HepG2 (cell line): ENCODE data around the gene KDR. TPM values are rescaled to one million over a fixed set of nuclear protein-coding genes. Genes with fewer than 3 reads are reported as not detected.

ENCODE experiments used
- ATAC-seq: fragments of 200-7000 bp; cut with Tn5 transposase; 3 replicates; pipeline ENCODE4 v1.9.1; 2020; ENCODE audit warnings: mild to moderate bottlenecking, moderate library complexity
- BruUV-seq: library from RNA; stranded (reverse); fragments of 400-500 nt; replicated peaks from 2 replicates; lab custom pipeline; 2021; lab: Mats Ljungman, UMichigan
- CTCF ChIA-PET: fragments of 300-600 bp; formaldehyde crosslinking; extraction: SDS; loops from one replicate; lab custom pipeline; 2021; ENCODE audit warnings: low total read pairs, inconsistent platforms, low intra/inter-chr PET ratio; lab: Yijun Ruan, JAX
- POLR2A ChIA-PET: fragments of 350-600 bp; sonication (Branson Sonifier 250); formaldehyde crosslinking; loops from one replicate; lab custom pipeline; 2020; ENCODE audit warnings: antibody characterized with exemption, inconsistent platforms; lab: Yijun Ruan, JAX
- DNase-seq: peaks from one replicate; pipeline ENCODE4 v3.0.0-alpha.2; 2015; ENCODE audit warnings: low spot score
- FAIRE-seq: peaks from 3 replicates; lab custom pipeline; 2011; peaks lifted over from hg19 to GRCh38; lab: Jason Lieb, UNC
- H2AFZ ChIP-seq: one replicate; pipeline ENCODE4 v1.6.1; 2011; ENCODE audit warnings: low read length, inconsistent platforms
- H3K27ac ChIP-seq: fragments of 300-600 bp; 3 replicates; pipeline ENCODE4 v1.8.0; 2011; ENCODE audit warnings: mixed run types, mild to moderate bottlenecking, mixed read lengths, low read length, inconsistent platforms; ENCODE audit not compliant: insufficient read depth; ENCODE audit errors: extremely low read length
- H3K27me3 ChIP-seq, 2 experiments: fragments of 200-600 bp in 1 of 2; 2 replicates in 1 of 2; 3 replicates in 1 of 2; pipeline versions ENCODE4 v1.6.0 to v1.8.0; 2011; ENCODE audit warnings: low read length in 2 of 2, mild to moderate bottlenecking in 2 of 2, moderate library complexity in 2 of 2, inconsistent platforms in 1 of 2; ENCODE audit not compliant: insufficient read depth in 2 of 2, control insufficient read depth in 1 of 2
- H3K36me3 ChIP-seq, 2 experiments: fragments of 200-600 bp in 1 of 2; replicated peaks in 1 of 2; 2 replicates in 1 of 2; 3 replicates in 1 of 2; pipeline versions ENCODE4 v1.5.1 to v1.8.0; 2011; ENCODE audit warnings: low read length in 2 of 2, inconsistent platforms in 1 of 2; ENCODE audit not compliant: insufficient read depth in 2 of 2, control insufficient read depth in 1 of 2
- H3K4me1 ChIP-seq: 2 replicates; pipeline ENCODE4 v1.5.1; 2012; ENCODE audit warnings: low read length, inconsistent platforms; ENCODE audit not compliant: insufficient read depth
- H3K4me2 ChIP-seq: 2 replicates; pipeline ENCODE4 v1.6.0; 2011; ENCODE audit warnings: low read depth, low read length, inconsistent platforms
- H3K4me3 ChIP-seq, 3 experiments: fragments of 200-600 bp in 1 of 3; sonication (generic), shearing (Covaris generic) in 1 of 3; replicated peaks in 1 of 3; 2 replicates each; pipeline ENCODE4 v1.5.1; 2011 to 2016; ENCODE audit warnings: low read length in 3 of 3, inconsistent platforms in 2 of 3, low read depth in 2 of 3, mild to moderate bottlenecking in 2 of 3, control low read depth in 1 of 3, mixed read lengths in 1 of 3; ENCODE audit not compliant: insufficient read depth in 1 of 3
- H3K79me2 ChIP-seq: one replicate; pipeline ENCODE4 v1.6.1; 2011; ENCODE audit warnings: low read length, inconsistent platforms; ENCODE audit not compliant: insufficient read depth
- H3K9ac ChIP-seq: 2 replicates; pipeline ENCODE4 v1.6.0; 2011; ENCODE audit warnings: mild to moderate bottlenecking, low read depth, low read length, inconsistent platforms; ENCODE audit not compliant: insufficient read depth
- H3K9me3 ChIP-seq: 2 replicates; pipeline ENCODE4 v1.5.1; 2012; ENCODE audit warnings: mild to moderate bottlenecking, low read length
- H4K20me1 ChIP-seq: 2 replicates; pipeline ENCODE4 v1.6.0; 2011; ENCODE audit warnings: inconsistent platforms, mild to moderate bottlenecking, low read length, moderate library complexity; ENCODE audit not compliant: insufficient read depth
- ATF7-NPFF ChIP-seq: sonication (generic); formaldehyde crosslinking; IDR thresholded peaks from 2 replicates; pipeline ENCODE4 v1.8.1; 2023; ENCODE audit warnings: mild to moderate bottlenecking, low read depth, missing genetic modification reagents, moderate library complexity
- CEBPG ChIP-seq: IDR thresholded peaks from 2 replicates; pipeline ENCODE4 v1.6.1; 2016
- FOXA3 ChIP-seq: IDR thresholded peaks from 2 replicates; pipeline ENCODE4 v1.6.1; 2016; ENCODE audit warnings: missing genetic modification reagents, missing compliant biosample characterization
- GATA4 ChIP-seq: sonication (generic); IDR thresholded peaks from 2 replicates; pipeline ENCODE4 v1.6.1; 2016; ENCODE audit warnings: antibody characterized with exemption, low read depth, borderline replicate concordance
- MYNN ChIP-seq: sonication (generic); formaldehyde crosslinking; IDR thresholded peaks from 2 replicates; pipeline ENCODE4 v1.4.0; 2020; ENCODE audit warnings: mild to moderate bottlenecking, low read depth, missing genetic modification reagents
- NRL ChIP-seq: sonication (generic); formaldehyde crosslinking; IDR thresholded peaks from 2 replicates; pipeline ENCODE4 v1.5.0; 2020; ENCODE audit warnings: missing genetic modification reagents, mild to moderate bottlenecking, moderate library complexity, borderline replicate concordance
- PHF20 ChIP-seq: sonication (generic); formaldehyde crosslinking; IDR thresholded peaks from 2 replicates; pipeline ENCODE4 v1.5.0; 2020; ENCODE audit warnings: mild to moderate bottlenecking, missing genetic modification reagents
- WGBS: methylation state at CpG from one replicate; pipeline ENCODE4 v1.1.6; 2017; ENCODE audit warnings: low lambda C conversion rate; 5-methylcytosine and 5-hydroxymethylcytosine counted together
- in situ Hi-C: cut with HindIII; loops from 2 replicates; pipeline ENCODE4 v1.10.0; 2017; ENCODE audit warnings: low pct_unique_long_range_greater_than_20kb; ENCODE audit not compliant: extremely low pct_ligation_motif_present
- intact Hi-C: fragments of 100-400 bp; cut with micrococcal nuclease; formaldehyde crosslinking; loops from one replicate; pipeline ENCODE4 v1.10.0; 2022; ENCODE audit not compliant: unreplicated experiment
- polyA plus RNA-seq, 8 experiments: library from polyadenylated mRNA; depleted of rRNA in 3 of 8; stranded (reverse) in 7 of 8; unstranded in 1 of 8; fragments of >200 nt; fragmentation: Illumina TruSeq in 4 of 8; extraction: Trizol in 4 of 8; gene quantifications; 2 replicates each; pipeline versions ENCODE4 v1.2.1 to v1.2.3, GENCODE V29; 2011 to 2016; ENCODE audit warnings: low read depth in 4 of 8, missing spikeins in 1 of 8, mixed read lengths in 1 of 8; ENCODE audit not compliant: insufficient read depth in 1 of 8
- total RNA-seq, 5 experiments: library from RNA; depleted of rRNA; stranded (reverse); fragments of >200 nt; fragmentation: Illumina TruSeq; extraction: Trizol; gene quantifications; 2 replicates each; pipeline ENCODE4 v1.2.3, GENCODE V29; 2016; ENCODE audit warnings: low read depth in 1 of 5
- TF ChIP-seq, protein P1 (sequence below): IDR thresholded peaks from 2 replicates; pipeline ENCODE4 v1.6.1; 2016; ENCODE audit warnings: low read depth
- TF ChIP-seq, protein P2 (sequence below): sonication (generic); formaldehyde crosslinking; IDR thresholded peaks from 2 replicates; pipeline ENCODE4 v1.4.0; 2020; ENCODE audit warnings: mild to moderate bottlenecking, missing genetic modification reagents
- TF ChIP-seq, protein P3 (sequence below), 2 experiments: sonication (generic) in 1 of 2; formaldehyde crosslinking in 1 of 2; IDR thresholded peaks; 2 replicates each; pipeline versions ENCODE4 v1.5.1 to v1.6.1; 2011 to 2020; ENCODE audit warnings: borderline replicate concordance in 1 of 2, low read depth in 1 of 2, low read length in 1 of 2, mild to moderate bottlenecking in 1 of 2, missing genetic modification reagents in 1 of 2, moderate library complexity in 1 of 2
- TF ChIP-seq, protein P4 (sequence below): sonication (generic); formaldehyde crosslinking; conservative IDR thresholded peaks from 2 replicates; pipeline ENCODE4 v1.4.0; 2020; ENCODE audit warnings: missing genetic modification reagents
- TF ChIP-seq, protein P5 (sequence below): sonication (generic); formaldehyde crosslinking; IDR thresholded peaks from 2 replicates; pipeline ENCODE4 v1.4.0; 2020; ENCODE audit warnings: missing genetic modification reagents, borderline replicate concordance

The KDR gene
- total and polyA plus RNA-seq, 2 of the 13 experiments (the other 11 are each of a cell fraction or from before 2014, with no cell fraction given): not detected

DNA sequence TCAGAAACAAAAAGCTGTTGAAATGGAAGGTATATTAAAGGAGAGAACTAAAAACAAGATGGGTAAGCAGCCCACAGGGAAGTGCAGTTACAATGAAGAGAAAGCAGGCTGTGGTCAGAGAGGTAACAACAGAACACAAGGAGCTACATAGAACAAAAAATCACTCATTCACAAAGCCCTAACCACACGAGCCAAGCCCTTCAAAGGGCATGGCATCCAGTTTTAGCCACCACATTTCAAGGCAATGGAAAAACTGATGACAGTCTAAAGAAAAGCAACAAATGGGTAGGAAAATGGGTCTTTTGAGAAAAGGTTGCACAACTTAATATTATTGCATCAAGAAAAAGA, 37.5 kb downstream of the KDR start:
- no peaks in the 10 kb centered on the region for H3K36me3 ChIP-seq
- BruUV-seq: no TSS peak
- no peaks in the 10 kb centered on the region for H3K9me3 ChIP-seq
- H3K9ac ChIP-seq: no peak overlapping the region
- no peaks in the 10 kb centered on the region for H3K27me3 ChIP-seq
- no peak overlapping the region for H3K4me3 ChIP-seq
- ATAC-seq (no peak), FAIRE-seq (no peak), DNase-seq (no peak)
- no peak overlapping the region for H3K4me2 ChIP-seq
- 0% methylated on average over 1 of the region's 1 CpG for WGBS
- H3K4me1 ChIP-seq: no peaks in the 10 kb centered on the region
- POLR2A ChIA-PET: no interaction called here
- H2AFZ ChIP-seq: no peak overlapping the region
- intact Hi-C loops: no loop called here
- H3K27ac ChIP-seq: no peak overlapping the region
- CTCF ChIA-PET: no interaction called here
- in situ Hi-C loops: no loop called here
- H3K79me2 ChIP-seq: no peaks in the 10 kb centered on the region
- H4K20me1 ChIP-seq: no peaks in the 10 kb centered on the region
- TF ChIP-seq, protein P1, sequence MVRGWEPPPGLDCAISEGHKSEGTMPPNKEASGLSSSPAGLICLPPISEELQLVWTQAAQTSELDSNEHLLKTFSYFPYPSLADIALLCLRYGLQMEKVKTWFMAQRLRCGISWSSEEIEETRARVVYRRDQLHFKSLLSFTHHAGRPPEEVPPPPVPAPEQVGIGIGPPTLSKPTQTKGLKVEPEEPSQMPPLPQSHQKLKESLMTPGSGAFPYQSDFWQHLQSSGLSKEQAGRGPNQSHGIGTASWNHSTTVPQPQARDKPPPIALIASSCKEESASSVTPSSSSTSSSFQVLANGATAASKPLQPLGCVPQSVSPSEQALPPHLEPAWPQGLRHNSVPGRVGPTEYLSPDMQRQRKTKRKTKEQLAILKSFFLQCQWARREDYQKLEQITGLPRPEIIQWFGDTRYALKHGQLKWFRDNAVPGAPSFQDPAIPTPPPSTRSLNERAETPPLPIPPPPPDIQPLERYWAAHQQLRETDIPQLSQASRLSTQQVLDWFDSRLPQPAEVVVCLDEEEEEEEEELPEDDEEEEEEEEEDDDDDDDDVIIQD (CRISPR knock-in tag): no peak
- TF ChIP-seq, protein P2, sequence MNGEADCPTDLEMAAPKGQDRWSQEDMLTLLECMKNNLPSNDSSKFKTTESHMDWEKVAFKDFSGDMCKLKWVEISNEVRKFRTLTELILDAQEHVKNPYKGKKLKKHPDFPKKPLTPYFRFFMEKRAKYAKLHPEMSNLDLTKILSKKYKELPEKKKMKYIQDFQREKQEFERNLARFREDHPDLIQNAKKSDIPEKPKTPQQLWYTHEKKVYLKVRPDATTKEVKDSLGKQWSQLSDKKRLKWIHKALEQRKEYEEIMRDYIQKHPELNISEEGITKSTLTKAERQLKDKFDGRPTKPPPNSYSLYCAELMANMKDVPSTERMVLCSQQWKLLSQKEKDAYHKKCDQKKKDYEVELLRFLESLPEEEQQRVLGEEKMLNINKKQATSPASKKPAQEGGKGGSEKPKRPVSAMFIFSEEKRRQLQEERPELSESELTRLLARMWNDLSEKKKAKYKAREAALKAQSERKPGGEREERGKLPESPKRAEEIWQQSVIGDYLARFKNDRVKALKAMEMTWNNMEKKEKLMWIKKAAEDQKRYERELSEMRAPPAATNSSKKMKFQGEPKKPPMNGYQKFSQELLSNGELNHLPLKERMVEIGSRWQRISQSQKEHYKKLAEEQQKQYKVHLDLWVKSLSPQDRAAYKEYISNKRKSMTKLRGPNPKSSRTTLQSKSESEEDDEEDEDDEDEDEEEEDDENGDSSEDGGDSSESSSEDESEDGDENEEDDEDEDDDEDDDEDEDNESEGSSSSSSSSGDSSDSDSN (CRISPR knock-in tag): no peak
- TF ChIP-seq CEBPG (no peak), NRL (no peak), PHF20 (CRISPR knock-in tag) (no peak), MYNN (CRISPR knock-in tag) (no peak), ATF7-NPFF (CRISPR knock-in tag) (no peak), FOXA3 (CRISPR knock-in tag) (no peak), GATA4 (no peak)
- TF ChIP-seq, protein P3, sequence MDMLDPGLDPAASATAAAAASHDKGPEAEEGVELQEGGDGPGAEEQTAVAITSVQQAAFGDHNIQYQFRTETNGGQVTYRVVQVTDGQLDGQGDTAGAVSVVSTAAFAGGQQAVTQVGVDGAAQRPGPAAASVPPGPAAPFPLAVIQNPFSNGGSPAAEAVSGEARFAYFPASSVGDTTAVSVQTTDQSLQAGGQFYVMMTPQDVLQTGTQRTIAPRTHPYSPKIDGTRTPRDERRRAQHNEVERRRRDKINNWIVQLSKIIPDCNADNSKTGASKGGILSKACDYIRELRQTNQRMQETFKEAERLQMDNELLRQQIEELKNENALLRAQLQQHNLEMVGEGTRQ (IDR thresholded peaks at IDR 0.05; ENCODE audit: low read depth, low read length): no peak
- TF ChIP-seq, protein P3 (CRISPR knock-in tag; IDR thresholded peaks at IDR 0.05; ENCODE audit: borderline replicate concordance): no peak
- TF ChIP-seq, protein P4, sequence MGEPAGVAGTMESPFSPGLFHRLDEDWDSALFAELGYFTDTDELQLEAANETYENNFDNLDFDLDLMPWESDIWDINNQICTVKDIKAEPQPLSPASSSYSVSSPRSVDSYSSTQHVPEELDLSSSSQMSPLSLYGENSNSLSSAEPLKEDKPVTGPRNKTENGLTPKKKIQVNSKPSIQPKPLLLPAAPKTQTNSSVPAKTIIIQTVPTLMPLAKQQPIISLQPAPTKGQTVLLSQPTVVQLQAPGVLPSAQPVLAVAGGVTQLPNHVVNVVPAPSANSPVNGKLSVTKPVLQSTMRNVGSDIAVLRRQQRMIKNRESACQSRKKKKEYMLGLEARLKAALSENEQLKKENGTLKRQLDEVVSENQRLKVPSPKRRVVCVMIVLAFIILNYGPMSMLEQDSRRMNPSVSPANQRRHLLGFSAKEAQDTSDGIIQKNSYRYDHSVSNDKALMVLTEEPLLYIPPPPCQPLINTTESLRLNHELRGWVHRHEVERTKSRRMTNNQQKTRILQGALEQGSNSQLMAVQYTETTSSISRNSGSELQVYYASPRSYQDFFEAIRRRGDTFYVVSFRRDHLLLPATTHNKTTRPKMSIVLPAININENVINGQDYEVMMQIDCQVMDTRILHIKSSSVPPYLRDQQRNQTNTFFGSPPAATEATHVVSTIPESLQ (CRISPR knock-in tag): no peak
- TF ChIP-seq, protein P5, sequence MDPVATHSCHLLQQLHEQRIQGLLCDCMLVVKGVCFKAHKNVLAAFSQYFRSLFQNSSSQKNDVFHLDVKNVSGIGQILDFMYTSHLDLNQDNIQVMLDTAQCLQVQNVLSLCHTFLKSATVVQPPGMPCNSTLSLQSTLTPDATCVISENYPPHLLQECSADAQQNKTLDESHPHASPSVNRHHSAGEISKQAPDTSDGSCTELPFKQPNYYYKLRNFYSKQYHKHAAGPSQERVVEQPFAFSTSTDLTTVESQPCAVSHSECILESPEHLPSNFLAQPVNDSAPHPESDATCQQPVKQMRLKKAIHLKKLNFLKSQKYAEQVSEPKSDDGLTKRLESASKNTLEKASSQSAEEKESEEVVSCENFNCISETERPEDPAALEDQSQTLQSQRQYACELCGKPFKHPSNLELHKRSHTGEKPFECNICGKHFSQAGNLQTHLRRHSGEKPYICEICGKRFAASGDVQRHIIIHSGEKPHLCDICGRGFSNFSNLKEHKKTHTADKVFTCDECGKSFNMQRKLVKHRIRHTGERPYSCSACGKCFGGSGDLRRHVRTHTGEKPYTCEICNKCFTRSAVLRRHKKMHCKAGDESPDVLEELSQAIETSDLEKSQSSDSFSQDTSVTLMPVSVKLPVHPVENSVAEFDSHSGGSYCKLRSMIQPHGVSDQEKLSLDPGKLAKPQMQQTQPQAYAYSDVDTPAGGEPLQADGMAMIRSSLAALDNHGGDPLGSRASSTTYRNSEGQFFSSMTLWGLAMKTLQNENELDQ (CRISPR knock-in tag): no peak
